Measurements from ENCODE around the gene PARP15. TPM values are rescaled to one million over a fixed set of nuclear protein-coding genes. Genes with fewer than 3 reads are reported as not detected.

PARP15 gene
- total RNA-seq, 1 donor from 2014 or later: 9.7 TPM

GRCh38 chr3:122671553-122671952 is 94.1 kb downstream of the PARP15 start:
- ATAC-seq (no peak), DNase-seq (no peak)
- H3K27me3 ChIP-seq: no peaks in the 10 kb centered on the region
- H3K4me1 ChIP-seq: no peaks in the 10 kb centered on the region
- no peaks in the 10 kb centered on the region for H3K9me3 ChIP-seq
- no peak overlapping the region for H3K4me3 ChIP-seq
- no peaks in the 10 kb centered on the region for H3K36me3 ChIP-seq
- no peak overlapping the region for H3K27ac ChIP-seq
- intact Hi-C loops (cut with DNase I): no loop called here
- no peak for TF ChIP-seq CTCF (IDR thresholded peaks at IDR 0.05)

GRCh38 chr3:122674339-122674738 is 96.9 kb downstream of the PARP15 start:
- Histone ChIP-seq H3K27me3 (no peaks in the 10 kb centered on the region), H3K4me3 (no peak overlapping the region), H3K36me3 (no peaks in the 10 kb centered on the region), H3K4me1 (peaks cover 10% of the 10 kb centered on the region), H3K27ac (no peak overlapping the region), H3K9me3 (no peaks in the 10 kb centered on the region)
- no peak for TF ChIP-seq CTCF (IDR thresholded peaks at IDR 0.05)
- DNase-seq (no peak), ATAC-seq (no peak)
- intact Hi-C loops (cut with DNase I): no loop called here

- peaks cover 20% of the 10 kb centered on the region for H3K4me1 ChIP-seq
- intact Hi-C loops (cut with DNase I): loop anchor here (5.0 kb wide), 1 partner anchor 114 kb away; the partner anchor contains the start of genes DTX3L and PARP9
- DNase-seq (no peak), ATAC-seq (no peak)
- no peaks in the 10 kb centered on the region for H3K27me3 ChIP-seq
- H3K27ac ChIP-seq: no peak overlapping the region
- no peak overlapping the region for H3K4me3 ChIP-seq
- H3K36me3 ChIP-seq: no peaks in the 10 kb centered on the region
- TF ChIP-seq CTCF (IDR thresholded peaks at IDR 0.05): no peak
- H3K9me3 ChIP-seq: no peaks in the 10 kb centered on the region
Measured at GRCh38 chr3:122676759-122677158, 99.3 kb downstream of the PARP15 start.

GRCh38 chr3:122677216-122677615 is 99.8 kb downstream of the PARP15 start:
- Histone ChIP-seq H3K4me1 (peaks cover 24% of the 10 kb centered on the region), H3K36me3 (no peaks in the 10 kb centered on the region), H3K9me3 (no peaks in the 10 kb centered on the region), H3K27ac (no peak overlapping the region), H3K4me3 (no peak overlapping the region), H3K27me3 (no peaks in the 10 kb centered on the region)
- TF ChIP-seq CTCF (IDR thresholded peaks at IDR 0.05): no peak
- no peak for DNase-seq
- intact Hi-C loops (cut with DNase I): loop anchor here (5.0 kb wide), 1 partner anchor 115 kb away; the partner anchor contains the start of genes DTX3L and PARP9
- ATAC-seq: no peak

GRCh38 chr3:122678506-122678905 is 101.1 kb downstream of the PARP15 start:
- no peak for TF ChIP-seq CTCF (IDR thresholded peaks at IDR 0.05)
- peaks cover 32% of the 10 kb centered on the region for H3K4me1 ChIP-seq
- H3K4me3 ChIP-seq: no peak overlapping the region
- no peaks in the 10 kb centered on the region for H3K27me3 ChIP-seq
- no peaks in the 10 kb centered on the region for H3K36me3 ChIP-seq
- no peaks in the 10 kb centered on the region for H3K9me3 ChIP-seq
- DNase-seq: no peak
- intact Hi-C loops (cut with DNase I): loop anchor here (5.0 kb wide), 1 partner anchor 116 kb away; the partner anchor contains the start of genes DTX3L and PARP9
- no peak for ATAC-seq
- peak overlapping the region; percentile 95 for H3K27ac ChIP-seq
